22Rv1 (cell line): ENCODE results near the gene RPA1.

ENCODE experiments used
- H3K27ac ChIP-seq: fragments of 450-650 bp; 2 replicates; pipeline ENCODE4 v1.5.1; 2017
- ZFX ChIP-seq: fragments of 450-650 bp; IDR thresholded peaks from 2 replicates; pipeline ENCODE4 v1.6.1; 2017; ENCODE audit warnings: antibody characterized with exemption, borderline replicate concordance
- TF ChIP-seq, protein P1 (sequence below): fragments of 450-650 bp; IDR thresholded peaks from 2 replicates; pipeline ENCODE4 v1.5.1; 2017; ENCODE audit warnings: mild to moderate bottlenecking

The RPA1 gene

DNA sequence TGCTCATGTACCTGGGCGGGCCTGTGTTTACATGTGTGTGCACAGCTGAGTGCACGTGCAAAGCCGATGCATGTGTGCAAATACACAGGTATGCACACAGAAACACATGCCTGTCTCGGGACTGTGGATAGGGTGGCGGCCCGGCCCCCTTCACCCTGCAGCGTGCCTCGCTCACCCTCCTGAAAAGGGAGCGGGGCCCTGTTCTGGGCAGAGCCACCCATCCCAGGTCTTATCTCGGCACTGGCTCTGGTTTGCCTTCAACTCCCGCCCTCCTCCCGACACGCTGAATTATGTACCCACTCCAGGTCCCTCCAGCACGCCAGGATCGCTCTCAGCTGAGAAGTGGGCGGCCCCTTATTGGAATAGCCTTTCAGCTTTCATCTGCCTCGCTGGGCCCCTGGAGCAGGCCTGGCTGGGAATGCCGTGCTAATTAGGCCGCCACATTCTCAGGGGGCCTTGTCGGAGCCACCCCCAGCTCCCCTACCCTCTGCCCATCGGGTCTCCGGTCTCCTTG, 117.5 kb downstream of the RPA1 start:
- H3K27ac ChIP-seq = no peak overlapping the region
- no peak for TF ChIP-seq ZFX
- TF ChIP-seq, protein P1, sequence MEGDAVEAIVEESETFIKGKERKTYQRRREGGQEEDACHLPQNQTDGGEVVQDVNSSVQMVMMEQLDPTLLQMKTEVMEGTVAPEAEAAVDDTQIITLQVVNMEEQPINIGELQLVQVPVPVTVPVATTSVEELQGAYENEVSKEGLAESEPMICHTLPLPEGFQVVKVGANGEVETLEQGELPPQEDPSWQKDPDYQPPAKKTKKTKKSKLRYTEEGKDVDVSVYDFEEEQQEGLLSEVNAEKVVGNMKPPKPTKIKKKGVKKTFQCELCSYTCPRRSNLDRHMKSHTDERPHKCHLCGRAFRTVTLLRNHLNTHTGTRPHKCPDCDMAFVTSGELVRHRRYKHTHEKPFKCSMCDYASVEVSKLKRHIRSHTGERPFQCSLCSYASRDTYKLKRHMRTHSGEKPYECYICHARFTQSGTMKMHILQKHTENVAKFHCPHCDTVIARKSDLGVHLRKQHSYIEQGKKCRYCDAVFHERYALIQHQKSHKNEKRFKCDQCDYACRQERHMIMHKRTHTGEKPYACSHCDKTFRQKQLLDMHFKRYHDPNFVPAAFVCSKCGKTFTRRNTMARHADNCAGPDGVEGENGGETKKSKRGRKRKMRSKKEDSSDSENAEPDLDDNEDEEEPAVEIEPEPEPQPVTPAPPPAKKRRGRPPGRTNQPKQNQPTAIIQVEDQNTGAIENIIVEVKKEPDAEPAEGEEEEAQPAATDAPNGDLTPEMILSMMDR = no peak

DNA sequence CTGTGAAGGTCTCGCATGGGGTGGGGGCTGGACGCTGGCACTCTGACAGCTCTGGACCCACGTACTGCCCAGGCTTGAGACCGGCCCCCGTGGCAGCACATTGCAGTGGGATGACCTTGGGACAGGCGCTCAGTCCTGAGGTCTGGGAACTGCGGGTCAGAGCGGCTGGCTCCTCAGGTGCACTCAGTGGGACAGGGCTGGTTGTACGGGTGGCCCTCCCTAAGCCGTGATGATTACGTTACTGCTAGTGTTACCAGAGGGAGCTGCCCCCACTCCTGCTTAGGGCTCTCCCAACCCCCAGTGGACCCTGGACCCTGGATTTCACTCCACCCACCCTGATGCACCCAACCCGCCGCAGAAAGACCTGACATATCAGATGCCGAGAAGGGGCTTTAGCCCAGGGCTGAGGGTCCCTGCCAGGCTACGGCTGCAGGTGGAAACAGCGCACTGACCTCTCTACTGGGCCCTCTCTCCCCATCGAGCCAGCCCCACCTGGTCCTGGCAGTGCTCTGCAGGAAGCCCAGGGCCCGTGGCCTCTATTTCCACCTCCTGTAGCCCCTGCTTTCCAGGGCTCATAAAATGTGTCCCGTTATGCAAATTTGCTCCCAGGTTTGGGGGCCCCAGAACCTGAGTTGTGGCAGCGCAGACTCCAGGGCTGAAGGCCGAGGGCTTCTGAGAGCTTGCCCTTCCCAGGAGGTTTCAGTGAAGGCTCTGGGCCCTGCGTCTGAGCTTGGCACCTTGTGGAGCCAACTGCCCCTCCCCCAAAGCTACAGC, 118.1 kb downstream of the RPA1 start:
- no peak for TF ChIP-seq ZFX
- TF ChIP-seq, protein P1 = no peak

DNA sequence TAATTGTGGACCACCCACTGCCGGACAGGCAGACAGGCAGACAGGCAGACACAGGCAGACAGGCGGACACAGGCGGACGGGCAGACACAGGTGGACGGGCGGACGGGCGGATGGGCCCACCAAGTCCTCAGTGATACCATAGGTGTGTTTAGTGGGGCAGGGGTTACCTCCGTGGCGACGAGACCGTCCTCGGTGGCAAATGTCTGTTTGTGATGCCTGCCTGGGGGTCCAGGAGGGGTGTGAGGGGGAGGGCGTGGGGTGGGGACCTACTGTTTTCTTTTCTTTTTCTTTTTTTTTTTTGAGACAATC, 118.7 kb downstream of the RPA1 start:
- no peak overlapping the region for H3K27ac ChIP-seq

More for the DNA sequence above, 118.1 kb downstream of the RPA1 start:
- no peak overlapping the region for H3K27ac ChIP-seq

More for the DNA sequence above, 118.7 kb downstream of the RPA1 start:
- TF ChIP-seq, protein P1 = no peak
- TF ChIP-seq ZFX = no peak
